SKM-1 (cell line): Measurements from ENCODE around the gene SLC31A2.
A peak's percentile ranks its signal among the peaks of the same experiment; 100 is the strongest.
"Not testable (repeated sequence)": the region's sequence is repeated elsewhere in the genome, so short reads cannot be mapped to it uniquely, and the experiment has no call there.

Experiments used
- DNase-seq: peaks from one replicate; lab custom pipeline; 2025; ENCODE audit not compliant: unreplicated experiment; lab: John Stamatoyannopoulos, UW

SLC31A2 gene

DNA sequence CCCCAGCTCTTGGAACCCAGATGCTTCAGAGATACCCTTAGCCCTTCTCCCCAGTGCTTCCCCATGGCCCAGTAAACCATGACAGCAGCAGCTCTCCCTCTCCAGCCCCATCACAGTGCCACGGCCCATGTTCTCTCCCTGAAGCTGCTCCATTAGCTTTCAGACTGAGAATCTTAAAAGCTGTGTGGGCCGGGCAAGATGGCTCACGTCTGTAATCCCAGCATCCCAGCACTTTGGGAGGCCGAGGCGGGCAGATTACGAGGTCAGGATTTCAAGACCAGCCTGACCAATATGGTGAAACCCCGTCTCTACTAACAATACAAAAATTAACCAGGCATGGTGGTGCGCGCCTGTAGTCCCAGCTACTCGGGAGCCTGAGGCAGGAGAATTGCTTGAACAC lies 1.2 kb upstream of the SLC31A2 start:
- DNase-seq = not testable (repeated sequence)

DNA sequence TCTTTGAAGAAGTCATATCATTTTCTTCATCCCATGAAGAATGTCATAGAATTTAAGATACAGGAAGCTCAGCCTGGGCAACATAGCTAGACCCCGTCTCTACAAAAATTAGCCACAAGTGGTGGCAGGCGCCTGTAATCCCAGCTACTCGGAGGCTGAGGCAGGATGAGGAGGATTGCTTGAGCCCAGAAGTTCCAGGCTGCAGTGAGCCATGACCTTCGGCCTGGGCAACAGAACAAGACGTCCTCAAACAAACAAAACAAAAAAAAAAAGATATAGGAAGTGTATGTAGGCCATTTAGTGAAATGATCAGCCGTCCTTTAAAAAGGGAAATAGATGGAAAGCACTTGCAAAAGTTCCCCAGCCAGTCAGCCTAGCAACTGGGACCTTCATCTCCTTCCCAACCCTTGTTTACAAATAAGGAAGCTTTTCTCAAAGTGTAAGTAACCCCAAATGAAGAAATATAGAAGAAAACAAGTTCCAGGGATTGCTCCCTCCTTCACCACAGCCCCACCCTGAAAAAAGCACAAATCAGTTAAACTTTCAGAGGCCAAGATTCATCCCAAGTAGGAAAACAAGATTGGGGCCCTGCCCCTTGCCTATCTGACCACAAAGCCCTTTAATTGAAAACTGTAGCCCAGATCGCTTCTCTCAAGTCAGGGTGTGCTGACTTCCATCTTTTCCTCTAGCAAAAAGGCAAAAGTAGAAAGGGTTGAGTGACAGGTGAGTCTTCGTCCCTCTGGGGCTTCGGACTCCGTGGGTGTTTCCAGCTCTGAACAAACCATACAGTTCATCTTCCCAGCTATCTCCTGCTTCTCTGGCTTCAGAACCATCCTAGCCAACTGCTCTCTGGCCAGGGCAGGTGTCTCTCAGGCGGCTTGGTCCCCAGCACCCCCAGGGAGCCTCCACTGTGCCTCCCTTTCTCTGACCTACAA lies 1.2 kb downstream of the SLC31A2 start:
- DNase-seq = no peak

DNA sequence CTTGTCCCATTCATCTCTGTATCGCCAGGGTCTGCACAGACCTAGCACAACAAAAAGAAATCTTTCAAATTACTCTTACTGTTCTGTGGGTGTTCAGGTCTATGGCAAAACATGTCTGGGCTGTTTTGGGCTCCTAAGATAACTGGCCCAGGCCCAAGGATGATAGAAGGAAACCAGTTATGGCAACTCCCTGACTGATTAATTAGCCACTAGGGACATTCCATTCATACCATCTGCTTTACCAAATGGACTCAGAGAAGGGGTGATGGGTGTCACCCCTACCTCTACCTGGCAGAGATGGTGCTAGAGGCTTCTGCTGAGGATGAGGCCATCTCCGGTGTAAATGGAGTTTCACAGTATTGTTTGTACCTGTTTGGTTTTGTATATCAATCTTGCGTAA lies 1.9 kb downstream of the SLC31A2 start:
- DNase-seq = no peak

DNA sequence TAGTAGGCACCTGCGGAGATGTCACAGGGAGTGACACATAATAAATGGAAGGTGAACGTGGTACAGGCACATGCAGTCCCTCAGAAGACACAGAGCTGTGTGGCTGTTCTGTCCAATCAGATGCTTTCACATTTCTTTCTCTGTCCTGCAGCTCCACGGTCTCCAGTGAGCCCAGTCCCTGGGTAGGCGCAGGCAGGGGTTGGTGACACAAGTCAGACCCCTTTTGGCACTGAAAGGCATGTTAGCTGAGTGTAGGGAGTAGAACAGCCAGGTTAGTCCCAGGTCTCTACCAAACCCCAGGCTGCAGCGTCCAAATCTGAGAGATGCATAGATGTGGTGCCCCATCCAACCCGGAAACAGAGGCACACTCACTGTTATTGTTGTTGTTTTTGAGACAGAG lies 2.8 kb downstream of the SLC31A2 start:
- DNase-seq = no peak

DNA sequence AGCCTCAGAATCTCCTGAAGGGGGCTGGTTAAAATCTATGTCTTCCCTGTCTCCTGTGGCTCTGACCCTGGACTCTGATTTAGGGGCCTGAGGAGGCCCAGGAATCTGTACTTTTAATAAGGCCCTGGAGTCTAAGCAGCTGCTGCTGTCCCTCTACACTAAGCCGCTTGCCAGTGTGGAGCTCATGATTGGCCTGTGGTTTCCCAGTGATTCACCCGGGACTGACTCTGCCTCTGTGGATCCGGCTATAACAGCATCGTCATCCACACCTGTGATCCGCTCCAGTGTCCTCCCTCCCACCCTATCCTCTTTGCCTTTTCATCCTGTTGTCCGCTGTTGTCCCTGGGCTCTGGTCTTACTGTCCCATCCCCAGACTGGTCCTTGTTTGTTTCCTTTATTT lies 3.7 kb downstream of the SLC31A2 start:
- no peak for DNase-seq

DNA sequence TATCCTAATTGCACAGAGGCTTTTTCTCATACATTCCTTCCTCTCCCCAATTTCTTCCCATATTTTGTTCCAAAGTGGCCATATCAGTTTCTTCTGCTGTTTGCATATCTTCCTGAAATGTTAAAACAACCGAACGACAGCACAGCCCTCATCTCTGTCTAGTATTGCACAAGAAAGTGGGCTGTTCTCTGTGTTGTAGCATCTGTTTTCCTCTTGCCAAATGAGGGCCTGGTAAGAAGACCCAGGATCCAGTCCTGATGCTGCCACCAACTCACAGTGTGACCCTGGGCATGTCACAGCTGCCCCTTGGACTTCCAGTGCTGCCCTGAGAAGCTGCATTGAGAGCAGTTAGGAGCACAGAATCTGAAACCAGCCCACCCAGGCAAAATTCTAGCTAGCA lies 4.1 kb downstream of the SLC31A2 start:
- peak; percentile 20 for DNase-seq

DNA sequence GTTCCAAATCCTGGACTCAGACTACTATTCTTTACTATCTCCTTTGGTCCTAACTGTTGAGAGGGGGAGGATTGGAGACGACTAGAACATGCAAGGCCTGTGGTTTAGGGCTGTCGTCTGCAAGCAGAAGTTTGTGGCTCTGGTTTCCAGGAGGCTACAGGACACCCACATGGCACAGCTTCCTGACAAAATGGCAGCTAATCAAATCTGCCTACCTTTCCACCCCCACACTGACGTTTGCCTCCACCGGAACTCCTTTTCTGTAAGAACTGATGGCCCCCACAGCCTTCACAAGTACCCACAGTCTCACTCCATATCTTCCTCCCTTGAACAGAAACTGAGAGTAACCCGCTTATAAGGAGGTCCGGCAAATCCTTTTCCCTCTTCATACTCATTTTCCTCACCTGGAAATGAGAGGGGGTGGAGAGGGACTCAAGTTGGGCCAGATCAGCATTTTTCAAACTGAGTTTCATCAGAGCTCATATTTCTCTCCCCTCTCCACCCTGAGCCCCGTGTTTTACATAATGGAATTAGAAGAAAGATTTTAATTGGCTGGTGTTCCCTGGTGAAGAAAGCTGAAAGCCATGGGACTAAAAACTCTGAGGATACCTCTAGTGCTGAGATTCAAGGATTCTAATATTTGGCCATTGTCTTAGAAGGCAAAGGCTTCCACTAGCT lies 5.2 kb downstream of the SLC31A2 start:
- DNase-seq = peak; percentile 16

DNA sequence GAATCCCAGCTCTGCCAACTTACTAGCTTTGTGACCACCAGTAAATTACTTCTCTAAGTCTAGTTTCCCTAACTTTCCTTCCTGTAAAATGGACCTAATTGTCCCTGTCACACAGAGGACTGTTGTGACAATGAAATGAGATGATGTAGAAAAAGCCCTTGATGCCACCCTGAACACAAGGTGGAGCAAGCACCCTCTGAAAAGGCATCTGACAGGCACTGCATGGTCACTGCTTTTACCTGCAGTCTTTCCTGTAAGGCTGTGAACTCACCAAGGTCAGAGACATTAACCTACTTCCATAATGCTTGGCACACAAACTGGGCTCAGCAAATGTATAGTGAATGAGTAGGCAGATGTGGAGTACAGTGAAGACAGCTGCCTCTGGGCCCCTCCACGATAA lies 6.1 kb downstream of the SLC31A2 start:
- DNase-seq = no peak

DNA sequence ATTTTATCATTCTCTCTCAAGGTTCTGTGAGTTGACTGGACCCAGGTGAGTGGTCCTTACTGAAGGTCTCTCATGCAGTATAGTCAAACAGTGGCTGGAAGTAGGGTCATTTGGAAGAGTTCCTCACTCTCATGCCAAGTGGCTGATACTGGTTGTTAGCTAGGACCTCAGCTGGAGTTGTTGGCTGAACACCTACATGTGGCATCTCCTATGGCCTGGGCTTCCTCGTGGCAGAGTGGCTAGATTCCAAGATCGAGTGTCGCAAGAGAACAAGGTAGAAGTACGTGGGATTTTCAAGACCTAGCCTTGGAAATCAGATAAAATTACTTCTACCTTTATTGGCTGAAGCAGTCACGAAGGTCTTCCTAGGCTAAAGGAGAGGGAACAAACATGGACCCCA lies 7.6 kb downstream of the SLC31A2 start:
- DNase-seq = no peak

DNA sequence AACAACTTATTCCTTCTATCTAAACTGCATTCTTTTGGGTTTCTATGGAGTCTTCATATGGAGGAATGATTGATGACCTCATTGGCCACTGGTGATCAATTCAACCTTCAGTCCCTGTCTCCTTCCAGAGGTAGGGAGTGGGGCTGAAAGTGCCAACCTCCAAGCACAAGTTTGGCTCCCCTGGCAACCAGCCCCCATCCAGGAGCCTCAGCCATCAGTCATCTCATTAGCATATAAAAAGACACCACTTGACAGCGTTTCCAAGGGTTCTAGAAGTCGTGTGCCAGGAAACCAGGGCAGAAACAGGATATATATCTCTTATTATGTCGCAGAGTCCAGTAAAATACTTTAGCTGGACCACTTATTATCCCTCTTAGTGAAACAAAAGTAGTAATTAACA lies 9.8 kb downstream of the SLC31A2 start:
- DNase-seq = no peak

DNA sequence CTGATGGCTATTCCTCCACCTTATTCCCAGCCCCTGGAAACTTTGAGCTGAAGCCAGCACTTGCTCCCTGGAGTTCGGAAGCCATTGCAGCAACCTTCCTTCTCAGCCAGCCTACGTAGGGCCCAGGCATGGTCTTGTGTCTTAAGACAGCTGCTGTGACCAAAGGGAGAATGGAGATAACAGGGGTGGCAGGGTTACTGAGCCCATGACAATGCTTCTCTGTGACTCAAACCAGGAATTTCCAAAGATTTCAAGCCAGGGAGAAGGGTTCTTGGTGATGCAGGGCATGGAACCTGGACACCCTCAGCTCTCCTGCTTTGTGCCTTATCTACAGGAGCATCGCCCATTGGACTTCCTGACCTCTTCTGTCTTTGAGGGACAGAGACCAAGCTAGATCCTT lies 12.2 kb downstream of the SLC31A2 start:
- DNase-seq = no peak

DNA sequence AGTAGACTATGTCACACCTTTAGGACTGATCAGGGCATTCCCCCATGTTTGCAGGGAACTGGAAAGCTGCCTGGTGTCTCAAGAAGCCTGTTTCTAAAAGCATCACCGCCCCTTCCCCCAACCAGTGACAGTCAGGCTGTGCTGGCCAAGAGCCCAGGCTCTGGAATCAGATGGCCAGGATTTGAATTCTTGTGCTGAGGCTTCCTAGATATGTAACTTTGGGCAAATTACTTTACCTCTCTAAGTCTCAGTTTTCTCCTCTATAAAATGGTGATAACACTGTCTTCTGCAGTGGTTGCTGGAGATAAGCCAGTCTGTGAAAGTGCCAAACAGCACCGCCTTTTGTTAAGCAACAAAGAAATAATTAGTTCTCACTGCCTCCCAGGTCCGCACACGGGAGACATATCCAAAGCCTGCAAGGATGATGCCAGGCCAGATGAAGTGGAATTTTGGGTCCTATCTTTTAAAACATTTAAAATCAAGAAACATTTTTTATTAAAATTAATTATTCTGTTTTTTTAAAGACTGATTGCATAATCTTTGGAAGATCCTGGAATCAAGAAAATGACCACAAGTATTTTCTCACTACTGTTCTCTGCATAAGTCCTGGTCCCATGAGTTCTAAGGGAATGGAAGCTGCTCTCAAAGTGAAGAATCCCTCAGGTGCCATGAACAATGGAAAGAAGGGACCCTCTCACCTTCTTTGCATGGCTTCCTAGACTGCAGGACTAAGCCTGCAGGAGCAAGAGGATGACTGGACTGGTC lies 13.9 kb downstream of the SLC31A2 start:
- no peak for DNase-seq

DNA sequence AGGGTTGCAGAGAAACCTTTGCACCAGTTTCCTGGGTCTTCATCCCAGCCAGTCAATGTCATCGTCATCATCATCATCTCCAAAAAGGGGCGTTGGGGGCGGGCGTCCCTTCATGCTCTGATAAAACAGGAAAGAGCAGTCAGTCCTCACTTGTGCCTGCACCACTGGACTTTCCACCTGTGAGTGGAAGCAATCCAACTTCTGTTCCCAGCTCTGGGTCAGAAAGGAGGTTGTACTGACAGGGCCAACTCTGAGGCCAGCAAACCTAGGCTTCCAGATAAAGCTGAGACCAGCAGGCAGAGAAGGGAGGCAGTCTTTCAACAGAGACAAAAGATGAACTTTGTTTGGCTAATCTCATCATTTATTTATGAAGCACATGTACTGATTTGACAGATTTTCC lies 15.2 kb downstream of the SLC31A2 start:
- no peak for DNase-seq

DNA sequence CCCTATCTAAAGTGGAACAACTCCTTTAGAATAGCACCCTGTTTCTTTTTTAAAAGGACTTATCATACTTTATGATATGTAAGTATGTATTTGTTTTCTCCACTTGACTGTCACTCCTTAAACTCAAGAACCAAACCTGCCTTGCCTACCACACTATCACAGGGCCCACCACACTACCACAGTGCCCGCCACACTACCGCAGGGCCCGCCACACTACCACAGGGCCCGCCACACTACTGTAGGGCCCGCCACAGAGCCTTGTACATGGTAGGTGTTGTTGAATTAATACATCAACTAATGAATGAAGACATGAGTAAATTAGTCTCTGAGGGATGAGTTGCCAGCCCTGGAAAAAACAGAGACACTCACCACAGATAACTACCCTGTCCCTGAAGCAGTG lies 18.0 kb downstream of the SLC31A2 start:
- no peak for DNase-seq

DNA sequence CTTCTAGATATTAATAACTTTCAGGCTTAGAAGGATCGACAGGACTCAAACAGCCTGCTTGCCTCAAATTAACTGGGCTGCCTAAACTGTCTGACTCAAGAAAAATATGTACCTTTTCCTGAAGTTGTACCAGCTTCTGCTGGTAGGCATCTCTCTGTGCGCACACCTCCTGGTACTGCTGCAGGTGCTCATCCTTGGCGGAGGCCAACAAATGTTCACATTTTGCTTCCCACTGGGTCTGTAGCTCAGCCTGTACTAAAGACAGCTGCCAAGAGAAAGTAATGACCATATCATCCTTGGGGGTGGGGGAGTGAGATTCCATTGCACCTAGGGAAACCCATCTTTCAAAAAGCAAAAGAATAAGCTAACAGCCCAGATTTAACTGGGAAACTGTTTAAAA lies 22.5 kb downstream of the SLC31A2 start:
- DNase-seq = no peak

DNA sequence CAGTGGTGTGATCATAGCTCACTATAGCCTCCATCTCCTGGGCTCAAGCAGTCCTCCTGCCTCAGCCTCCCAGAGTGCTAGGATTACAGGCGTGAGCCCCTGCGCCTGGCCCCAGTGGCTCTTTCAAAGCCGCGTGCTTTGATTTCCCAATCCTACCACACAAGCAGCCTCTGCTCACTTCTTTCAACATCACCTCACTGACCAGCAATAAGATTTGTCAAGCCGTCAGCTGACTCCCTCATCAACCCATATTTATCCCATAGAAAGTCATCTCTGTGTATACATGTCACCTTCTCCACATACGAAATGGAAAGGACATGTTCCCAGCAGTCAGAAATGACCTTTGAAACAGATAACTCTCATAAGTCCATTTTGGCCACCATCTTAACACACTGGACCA lies 26.0 kb downstream of the SLC31A2 start:
- no peak for DNase-seq

DNA sequence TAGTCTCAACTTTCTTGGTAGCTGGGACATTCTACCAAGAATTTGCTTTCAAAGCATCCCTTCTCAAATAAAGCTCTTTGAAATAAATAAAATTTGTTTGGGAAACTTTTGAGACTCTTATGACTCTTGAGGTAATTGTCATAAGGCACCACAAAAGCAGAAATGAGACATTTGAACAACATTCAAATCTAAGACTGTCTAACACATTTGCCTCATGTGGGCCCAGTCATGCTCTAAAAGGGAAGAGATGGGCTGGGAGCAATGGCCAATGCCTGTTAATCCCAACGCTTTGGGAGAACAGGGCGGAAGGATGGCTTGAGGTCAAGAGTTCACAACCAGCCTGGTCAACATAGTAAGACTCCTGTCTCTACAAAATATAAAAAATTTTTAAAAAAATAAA lies 26.4 kb downstream of the SLC31A2 start:
- no peak for DNase-seq

DNA sequence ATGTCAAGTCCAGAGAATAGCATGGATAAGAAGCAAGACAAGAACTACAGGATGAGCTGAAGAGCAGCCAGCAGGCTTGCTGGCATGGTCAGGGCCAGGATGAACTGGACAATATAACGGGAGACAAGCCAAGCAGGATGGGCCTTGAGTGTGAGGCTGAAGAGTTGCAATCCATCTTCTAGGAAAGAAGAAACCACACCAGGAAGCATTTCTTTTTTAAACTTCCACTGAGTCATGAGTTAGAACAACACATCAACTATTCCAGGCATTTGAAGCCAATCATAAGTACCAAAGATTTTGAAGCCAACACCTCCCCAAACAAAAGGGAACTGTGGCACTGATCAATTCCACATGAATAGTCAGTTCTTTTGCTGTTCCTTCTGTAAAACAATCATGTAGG lies 27.3 kb downstream of the SLC31A2 start:
- DNase-seq = no peak

DNA sequence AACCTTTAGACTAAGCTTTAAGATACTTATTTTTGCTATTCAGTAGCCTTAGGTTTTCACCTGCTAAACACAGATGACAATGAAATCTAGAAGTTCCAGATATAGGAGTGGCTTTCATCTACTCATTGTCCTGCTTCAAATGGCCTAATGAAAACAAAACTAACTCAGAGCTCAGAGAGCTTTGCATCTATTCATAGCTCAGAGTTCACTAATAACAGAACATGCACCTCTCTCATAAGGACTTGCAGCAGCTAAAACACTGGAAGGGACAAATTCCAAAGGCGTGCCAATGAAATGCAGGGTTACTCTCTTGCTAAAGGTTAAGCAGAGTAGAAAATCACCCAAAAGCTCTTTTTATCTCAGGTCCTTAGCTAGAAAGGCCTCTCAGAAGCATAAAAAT lies 29.0 kb downstream of the SLC31A2 start:
- DNase-seq = no peak

DNA sequence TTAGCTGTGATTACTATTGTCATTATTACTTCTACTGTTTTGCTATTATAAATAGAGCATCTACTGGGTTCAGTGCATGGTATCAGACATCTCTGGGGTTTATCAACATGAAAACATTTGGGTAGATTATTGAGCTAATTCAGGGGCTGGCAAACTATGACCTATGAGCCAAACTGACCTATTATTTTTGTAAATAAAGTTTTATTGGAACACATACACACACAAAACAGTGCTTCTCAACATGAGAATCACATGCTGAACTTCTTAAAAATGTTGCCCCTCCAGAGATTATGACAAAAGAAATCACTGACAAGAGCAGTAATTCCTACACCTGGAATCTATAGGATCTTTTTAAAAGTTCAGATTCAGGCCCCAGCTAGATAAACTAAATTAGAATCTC lies 30.4 kb downstream of the SLC31A2 start:
- DNase-seq = no peak

DNA sequence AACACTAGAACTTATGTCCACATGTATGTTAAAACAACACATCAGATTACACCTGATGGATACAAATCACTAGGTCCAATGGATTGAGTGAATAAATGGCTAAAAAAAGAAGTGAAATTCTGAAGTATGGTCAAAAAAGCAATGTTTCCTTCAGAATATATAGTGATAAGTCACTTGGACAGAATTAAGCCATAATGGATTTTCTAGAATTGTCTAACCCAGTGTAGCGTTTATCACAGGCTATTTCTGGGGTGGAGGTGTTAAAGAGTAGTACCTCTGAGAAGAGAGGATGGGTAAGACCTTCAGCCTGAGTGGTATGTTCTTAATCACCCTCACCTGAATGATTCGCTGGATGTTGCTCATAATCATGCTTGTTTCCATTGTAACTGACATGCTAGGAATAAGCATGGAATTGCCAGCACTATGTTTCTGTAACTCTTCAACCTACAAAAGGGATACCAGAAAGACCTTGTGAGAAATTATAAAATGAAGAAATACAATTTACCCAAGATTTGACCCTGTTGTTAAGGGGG lies 33.2 kb downstream of the SLC31A2 start:
- DNase-seq = no peak

DNA sequence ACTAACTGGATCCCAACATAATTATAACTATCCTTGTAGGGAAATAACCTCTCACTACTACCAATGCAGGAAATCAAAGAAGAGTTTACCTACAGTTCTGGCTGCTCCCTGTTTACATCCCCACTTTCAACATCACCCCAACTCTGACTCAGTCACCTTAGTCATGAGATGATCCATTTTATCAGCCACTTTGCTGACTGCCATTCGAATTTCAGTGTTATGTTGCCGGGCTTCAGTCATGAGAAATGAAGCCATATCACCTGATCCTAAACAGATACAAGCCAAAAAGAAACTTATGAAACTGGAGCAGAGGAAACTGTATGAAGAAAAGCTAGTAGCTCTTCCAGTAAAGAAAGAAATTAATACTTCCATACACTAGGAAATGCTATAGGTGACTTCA lies 33.7 kb downstream of the SLC31A2 start:
- DNase-seq = no peak
